Right cardiac atrium (tissue), 5 donors: ENCODE data around the gene SLC15A3. TPM values are rescaled to one million over a fixed set of nuclear protein-coding genes. Genes with fewer than 3 reads are reported as not detected.

ENCODE experiments used
- ATAC-seq, 2 donors: fragments of 200-7000 bp; cut with Tn5 transposase; one replicate each; pipeline versions ENCODE4 v1.8.0 to v1.9.1; 2020; ENCODE audit warnings: moderate library complexity in 2 of 2, mild to moderate bottlenecking in 1 of 2
- DNase-seq, 3 donors: peaks; one replicate each; pipeline ENCODE4 v3.0.0-alpha.2; 2020
- H3K27ac ChIP-seq: one replicate; pipeline ENCODE4 v1.5.1; 2013; ENCODE audit warnings: mild to moderate bottlenecking, low read length, control low read depth, moderate library complexity
- H3K27me3 ChIP-seq: one replicate; pipeline ENCODE4 v1.6.1; 2013; ENCODE audit not compliant: control insufficient read depth, insufficient read depth
- H3K4me1 ChIP-seq: one replicate; pipeline ENCODE4 v1.6.1; 2013; ENCODE audit warnings: low read length; ENCODE audit not compliant: control insufficient read depth, insufficient read depth
- H3K4me3 ChIP-seq: one replicate; pipeline ENCODE4 v1.5.1; 2013; ENCODE audit warnings: low read length, control low read depth
- H3K9me3 ChIP-seq: one replicate; pipeline ENCODE4 v1.6.1; 2013; ENCODE audit warnings: low read length; ENCODE audit not compliant: control insufficient read depth
- WGBS: extraction: QIAGEN DNeasy Blood & Tissue Kit; methylation state at CpG from one replicate; pipeline ENCODE4 v1.1.7; 2013; 5-methylcytosine and 5-hydroxymethylcytosine counted together
- intact Hi-C, 4 donors: fragments of 100-400 bp; cut with DNase I; formaldehyde crosslinking; loops; one replicate each; pipeline versions ENCODE4 v1.11.0 to v1.14.0; 2022 to 2023
- polyA plus RNA-seq: library from polyadenylated mRNA; stranded (reverse); fragments of 200-250 nt; gene quantifications from one replicate; pipeline ENCODE4 v1.2.3, GENCODE V29; 2013
- total RNA-seq, 4 donors: library from RNA; stranded (reverse); fragmentation: NEBNext Ultra II Directional; extraction: Animal tissue kit (Norgen Biotek cat#: 25700); gene quantifications; one replicate each; pipeline ENCODE4 v1.2.1, GENCODE V29; 2021
- donor health status: healthy with polysubstance abuse.
- donor health status: DM: no; HTN: yes; CAD: no.
- donor health status: DM: no; HTN: no; CAD: no.
- donor health status: DM: no; HTN: yes; CAD: no; lungs with severe emphysema.
- donor health status: DM: yes; HTN: yes; CAD: no.

SLC15A3 gene
- total and polyA plus RNA-seq, 5 donors = 17.4 to 24.7 (median 23.2) TPM

DNA sequence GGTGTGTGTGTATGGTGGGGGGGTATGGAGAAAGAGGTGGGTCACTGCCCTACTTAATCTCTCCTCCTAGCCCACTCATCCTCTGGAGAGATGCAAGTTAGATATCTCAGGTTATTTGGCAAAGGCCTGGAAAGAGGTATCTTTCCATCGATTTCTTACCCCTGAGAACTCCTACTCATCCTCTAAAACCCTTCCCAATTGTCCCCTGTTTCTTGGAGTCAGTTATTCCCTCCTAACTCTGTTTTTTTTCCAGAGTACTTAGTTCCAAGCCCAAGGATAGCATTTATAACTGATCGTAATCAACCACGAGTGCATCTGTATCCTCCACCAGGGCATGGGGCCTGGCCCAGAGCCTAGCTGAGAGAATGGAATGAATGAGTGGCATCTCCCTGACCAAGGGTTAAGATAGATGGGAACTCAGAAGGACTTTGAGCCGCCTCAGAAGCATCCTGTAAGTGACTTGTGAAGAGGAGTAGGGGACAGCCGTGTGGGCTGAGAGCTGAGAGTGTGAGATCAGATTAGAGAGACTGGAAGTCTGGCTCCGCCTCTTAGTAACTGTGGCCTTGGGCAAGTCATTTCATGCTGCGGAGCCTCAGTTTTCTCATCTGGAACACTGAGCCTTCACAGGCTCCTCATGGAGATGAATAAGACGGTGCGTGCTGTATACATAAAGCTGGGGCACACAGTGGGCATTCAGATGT, 35.8 kb upstream of the SLC15A3 start:
- ATAC-seq (no peak), DNase-seq (no peak)
- Histone ChIP-seq H3K27ac (no peak overlapping the region), H3K27me3 (no peaks in the 10 kb centered on the region), H3K4me3 (no peak overlapping the region), H3K9me3 (no peaks in the 10 kb centered on the region), H3K4me1 (no peaks in the 10 kb centered on the region)
- 89% methylated on average over 9 of the region's 9 CpGs for WGBS
- intact Hi-C loops = no loop called here

DNA sequence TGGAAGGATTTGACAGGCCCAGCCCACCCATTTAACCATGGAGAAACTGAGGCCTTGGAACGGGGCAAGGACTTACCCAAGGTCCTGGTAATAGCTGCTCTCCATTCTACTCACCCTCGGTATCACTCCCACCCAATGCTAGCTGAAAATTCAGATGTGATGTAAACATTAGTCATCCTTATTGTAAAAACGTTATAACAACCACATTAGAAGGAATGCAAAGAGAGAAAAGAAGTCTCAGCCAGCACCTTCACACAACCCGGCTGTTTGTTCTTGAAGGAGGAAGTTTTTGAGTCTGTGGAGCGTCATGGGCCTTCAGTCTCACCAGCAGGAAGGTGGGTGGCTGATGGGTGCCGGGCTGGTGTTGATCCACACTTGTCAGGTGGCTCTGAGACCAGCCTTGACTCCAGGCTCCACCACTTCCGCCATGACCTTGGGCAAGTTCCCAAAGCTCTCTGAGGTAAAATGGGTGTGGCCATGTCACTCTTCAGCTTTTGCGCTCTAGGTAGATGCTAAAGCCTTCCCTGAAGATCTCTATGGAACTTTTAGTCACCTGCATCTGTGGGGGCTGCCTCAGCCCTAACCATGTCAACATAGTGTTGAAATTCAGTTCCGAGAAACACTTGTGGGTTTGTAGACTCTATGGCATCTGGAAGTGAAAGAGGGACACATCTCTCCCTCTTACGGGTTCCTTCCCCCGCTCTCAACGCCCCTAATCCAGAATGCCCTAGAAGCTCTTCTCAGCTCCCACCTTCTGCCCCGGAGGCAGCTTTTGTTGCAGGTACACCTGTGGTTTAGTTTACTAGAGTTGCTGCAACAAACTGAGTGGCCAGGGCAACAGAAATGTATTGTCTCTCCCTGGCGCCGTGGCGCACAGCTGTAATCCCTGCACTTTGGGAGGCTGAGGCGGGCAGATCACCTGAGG, 34.3 kb upstream of the SLC15A3 start:
- ATAC-seq = no peak
- H3K27ac ChIP-seq = no peak overlapping the region
- H3K9me3 ChIP-seq = no peaks in the 10 kb centered on the region
- H3K4me3 ChIP-seq = no peak overlapping the region
- no peaks in the 10 kb centered on the region for H3K4me1 ChIP-seq
- intact Hi-C loops = no loop called here
- no peaks in the 10 kb centered on the region for H3K27me3 ChIP-seq
- no peak for DNase-seq
- WGBS = 80% methylated on average over 17 of the region's 17 CpGs

DNA sequence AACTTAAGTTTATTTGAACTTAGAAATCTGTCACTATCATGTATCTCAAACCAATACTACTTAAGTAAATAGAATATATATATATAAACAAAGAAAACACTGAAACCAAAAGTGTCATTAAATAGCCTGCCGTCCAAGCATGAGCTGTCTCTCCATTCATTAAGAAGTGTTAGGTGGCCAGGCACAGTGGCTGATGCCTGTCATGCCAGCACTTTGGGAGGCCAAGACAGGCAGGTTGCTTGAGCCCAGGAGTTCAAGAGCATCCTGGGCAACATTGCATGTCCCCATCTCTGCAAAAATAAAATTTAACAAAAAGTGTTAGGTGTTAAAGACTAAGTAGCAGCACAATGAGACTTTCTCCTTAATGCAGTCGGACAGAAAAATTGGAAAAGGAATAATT, 33.5 kb upstream of the SLC15A3 start:
- Histone ChIP-seq H3K27me3 (no peaks in the 10 kb centered on the region), H3K4me1 (no peaks in the 10 kb centered on the region), H3K4me3 (no peak overlapping the region), H3K27ac (no peak overlapping the region), H3K9me3 (no peaks in the 10 kb centered on the region)
- no peak for DNase-seq
- WGBS = 89% methylated on average over 2 of the region's 2 CpGs
- intact Hi-C loops = no loop called here
- ATAC-seq = no peak

- no peaks in the 10 kb centered on the region for H3K27me3 ChIP-seq
- H3K4me3 ChIP-seq = no peak overlapping the region
- intact Hi-C loops = no loop called here
- no peak overlapping the region for H3K27ac ChIP-seq
- ATAC-seq = no peak
- H3K4me1 ChIP-seq = no peaks in the 10 kb centered on the region
- H3K9me3 ChIP-seq = no peaks in the 10 kb centered on the region
- WGBS = 51% methylated on average over 4 of the region's 4 CpGs
- DNase-seq = no peak
These were observed 32.7 kb upstream of the SLC15A3 start for GRCh38 chr11:60984636-60985035.

GRCh38 chr11:60984149-60984548, 32.2 kb upstream of the SLC15A3 start:
- WGBS = 80% methylated on average over 6 of the region's 6 CpGs
- H3K4me1 ChIP-seq = no peaks in the 10 kb centered on the region
- no peak overlapping the region for H3K4me3 ChIP-seq
- intact Hi-C loops = no loop called here
- no peaks in the 10 kb centered on the region for H3K27me3 ChIP-seq
- no peak overlapping the region for H3K27ac ChIP-seq
- ATAC-seq (no peak), DNase-seq (no peak)
- no peaks in the 10 kb centered on the region for H3K9me3 ChIP-seq

- Histone ChIP-seq H3K4me1 (no peaks in the 10 kb centered on the region), H3K27me3 (no peaks in the 10 kb centered on the region), H3K27ac (no peak overlapping the region), H3K4me3 (no peak overlapping the region), H3K9me3 (no peaks in the 10 kb centered on the region)
- DNase-seq = no peak
- ATAC-seq = no peak
- intact Hi-C loops = no loop called here
- WGBS = 87% methylated on average over 8 of the region's 8 CpGs
These were observed 30.2 kb upstream of the SLC15A3 start for GRCh38 chr11:60982184-60982583.

DNA sequence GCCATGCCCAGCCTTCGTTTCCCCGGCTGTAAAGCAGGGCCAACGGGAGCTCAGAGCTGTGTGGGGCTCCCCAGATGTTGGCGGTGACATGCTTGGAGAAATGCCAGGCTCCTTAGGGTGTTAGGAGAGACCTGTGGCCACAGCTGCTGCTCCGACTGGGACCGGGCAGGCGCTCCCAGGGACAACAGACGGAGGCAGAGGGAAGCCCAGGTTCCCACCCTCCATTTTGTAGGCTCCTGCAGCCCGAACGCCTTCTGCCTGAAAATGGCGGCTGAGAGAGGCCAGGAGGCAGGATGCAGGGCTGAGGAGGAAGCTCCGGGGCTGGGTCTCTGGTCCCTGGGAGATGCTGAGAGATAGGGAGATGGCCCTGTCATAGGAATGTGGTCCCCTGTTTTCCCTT, 29.5 kb upstream of the SLC15A3 start:
- no peaks in the 10 kb centered on the region for H3K9me3 ChIP-seq
- no peak overlapping the region for H3K27ac ChIP-seq
- no peaks in the 10 kb centered on the region for H3K27me3 ChIP-seq
- 87% methylated on average over 12 of the region's 12 CpGs for WGBS
- ATAC-seq (no peak), DNase-seq (no peak)
- intact Hi-C loops = no loop called here
- no peaks in the 10 kb centered on the region for H3K4me1 ChIP-seq
- H3K4me3 ChIP-seq = no peak overlapping the region

- no peaks in the 10 kb centered on the region for H3K4me1 ChIP-seq
- H3K4me3 ChIP-seq = no peak overlapping the region
- WGBS = 82% methylated on average over 10 of the region's 10 CpGs
- H3K27ac ChIP-seq = no peak overlapping the region
- DNase-seq (no peak), ATAC-seq (no peak)
- no peaks in the 10 kb centered on the region for H3K27me3 ChIP-seq
- intact Hi-C loops = no loop called here
- no peaks in the 10 kb centered on the region for H3K9me3 ChIP-seq
These were observed 26.8 kb upstream of the SLC15A3 start for GRCh38 chr11:60978546-60979380.

DNA sequence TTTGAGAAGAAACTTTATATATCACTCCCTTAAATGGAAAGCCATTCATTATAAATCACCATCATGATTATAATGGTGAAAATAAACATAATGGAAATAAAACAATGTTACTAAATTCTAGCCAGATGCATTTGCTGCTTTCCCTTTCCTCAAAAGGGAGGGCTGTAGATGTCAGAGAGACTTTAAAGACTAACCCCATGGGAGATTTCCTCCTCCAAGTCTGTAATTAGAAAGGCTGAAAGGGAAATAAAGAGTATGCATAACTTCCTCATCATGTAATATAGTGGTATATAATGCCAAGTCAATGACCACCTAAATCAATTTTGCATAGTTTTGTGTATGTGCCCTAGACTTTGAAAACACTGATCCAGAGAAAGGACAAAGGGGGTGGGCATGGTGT, 25.9 kb upstream of the SLC15A3 start:
- Histone ChIP-seq H3K9me3 (no peaks in the 10 kb centered on the region), H3K27me3 (no peaks in the 10 kb centered on the region), H3K4me3 (no peak overlapping the region), H3K4me1 (no peaks in the 10 kb centered on the region), H3K27ac (no peak overlapping the region)
- DNase-seq (no peak), ATAC-seq (no peak)
- intact Hi-C loops = no loop called here

- WGBS = 80% methylated on average over 4 of the region's 4 CpGs
- no peaks in the 10 kb centered on the region for H3K27me3 ChIP-seq
- no peak for ATAC-seq
These were observed 25.2 kb upstream of the SLC15A3 start for GRCh38 chr11:60977224-60977623.

DNA sequence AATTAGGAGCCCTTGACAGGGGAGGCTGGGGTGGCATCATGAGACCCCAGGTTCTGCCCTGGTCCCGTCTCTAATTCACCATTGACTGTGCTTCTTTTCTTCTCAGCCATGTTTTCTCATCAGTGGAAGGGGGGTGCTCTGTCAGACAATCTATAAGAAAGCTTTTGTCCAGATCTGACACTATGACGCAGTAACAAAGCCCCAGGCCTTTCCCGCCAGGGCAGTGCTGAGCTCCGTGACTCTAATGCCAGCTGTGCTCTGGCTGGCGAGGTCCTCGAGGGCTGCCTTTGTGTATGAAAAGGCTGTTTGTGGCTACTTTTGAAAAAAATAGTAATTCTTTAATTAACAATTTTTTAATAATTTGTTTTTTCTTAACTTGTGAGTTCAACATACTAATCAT, 22.8 kb upstream of the SLC15A3 start:
- H3K27me3 ChIP-seq = no peaks in the 10 kb centered on the region
- no peaks in the 10 kb centered on the region for H3K4me1 ChIP-seq
- no peak overlapping the region for H3K4me3 ChIP-seq
- intact Hi-C loops = no loop called here
- no peaks in the 10 kb centered on the region for H3K9me3 ChIP-seq
- H3K27ac ChIP-seq = no peak overlapping the region
- DNase-seq = no peak
- 86% methylated on average over 6 of the region's 6 CpGs for WGBS
- no peak for ATAC-seq

More at GRCh38 chr11:60977224-60977623, 25.2 kb upstream of the SLC15A3 start:
- no peaks in the 10 kb centered on the region for H3K4me1 ChIP-seq
- no peak for DNase-seq
- no peaks in the 10 kb centered on the region for H3K9me3 ChIP-seq
- H3K27ac ChIP-seq = no peak overlapping the region
- no peak overlapping the region for H3K4me3 ChIP-seq
- intact Hi-C loops = no loop called here
